ENCODE data around the gene ZNF462. TPM values are rescaled to one million over a fixed set of nuclear protein-coding genes. Genes with fewer than 3 reads are reported as not detected.

The ZNF462 gene
- total RNA-seq, 2 experiments from 2014 or later: 1.1 to 1.3 TPM

DNA sequence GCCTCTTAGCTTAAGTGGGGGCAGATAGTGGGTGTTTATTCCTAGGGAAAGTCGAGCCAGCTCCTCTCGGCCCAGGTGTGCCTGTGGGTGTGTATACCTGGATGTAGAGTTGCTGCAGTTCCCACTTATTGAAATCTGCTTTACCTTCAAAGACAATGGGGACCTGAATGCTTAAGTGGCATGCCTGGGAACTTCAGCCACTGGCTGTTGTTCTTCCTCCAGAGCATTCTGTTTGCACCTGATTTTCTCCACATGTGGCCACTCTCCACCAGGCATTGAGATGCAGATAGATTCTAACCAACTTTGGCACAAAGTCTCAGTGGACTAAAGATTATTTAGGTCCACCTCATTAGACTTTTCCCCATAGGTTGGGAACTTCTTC lies 186.8 kb downstream of the ZNF462 start:
- H3K4me3 Mint-ChIP-seq: no peak overlapping the region
- ChIA-PET CTCF (no interaction called here), POLR2A (no interaction called here)
- H3K27me3 Mint-ChIP-seq: no peaks in the 10 kb centered on the region
- no peaks in the 10 kb centered on the region for H3K36me3 Mint-ChIP-seq (ENCODE audit: low read depth)
- ATAC-seq (ENCODE audit: poor library complexity): no peak
- Histone ChIP-seq H3K4me1 (ENCODE audit: insufficient read depth, low read length) (no peaks in the 10 kb centered on the region), H3K36me3 (ENCODE audit: insufficient read depth, low read length) (no peaks in the 10 kb centered on the region), H3K9me3 (ENCODE audit: control insufficient read depth in 1 of 2, insufficient read depth in 1 of 2, low read length in 2 of 2) (peaks cover 0 to 3% of the 10 kb centered on the region in 2 experiments), H3K4me3 (ENCODE audit: low read length) (no peak overlapping the region), H3K27ac (ENCODE audit: low read depth in 1 of 2, low read length in 2 of 2) (no peak overlapping the region), H3K27me3 (ENCODE audit: control insufficient read depth in 1 of 2, insufficient read depth in 2 of 2, low read length in 2 of 2) (peaks cover 0 to 3% of the 10 kb centered on the region in 2 experiments)
- TF ChIP-seq CTCF (IDR thresholded peaks at IDR 0.05): no peak
- DNase-seq: no peak
- no peaks in the 10 kb centered on the region for H3K9me3 Mint-ChIP-seq
- H3K27ac Mint-ChIP-seq: no peak overlapping the region
- no peaks in the 10 kb centered on the region for H3K4me1 Mint-ChIP-seq (ENCODE audit: low read depth)
- intact Hi-C loops (cut with DNase I, micrococcal nuclease): no loop called here

DNA sequence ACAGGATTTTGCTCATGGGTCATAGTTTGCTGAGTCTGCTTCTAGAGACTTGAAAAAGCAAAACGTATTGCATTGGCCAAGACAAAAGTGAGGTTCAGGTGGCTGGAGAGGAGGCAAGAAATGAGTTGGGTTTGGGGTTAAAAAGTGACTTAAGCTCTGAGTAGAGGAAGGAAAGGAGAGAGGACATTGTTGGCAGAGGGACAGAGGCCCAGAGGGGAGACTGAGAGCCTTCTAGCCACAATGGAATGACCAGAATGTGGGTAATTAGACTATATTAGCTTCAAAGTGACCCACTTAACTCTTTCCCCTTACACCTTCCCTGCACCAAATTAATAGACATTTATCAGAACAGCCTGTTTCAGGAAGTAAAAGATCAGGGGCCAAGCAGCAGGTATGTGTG lies 188.4 kb downstream of the ZNF462 start:
- Histone ChIP-seq H3K9me3 (ENCODE audit: control insufficient read depth in 1 of 2, insufficient read depth in 1 of 2, low read length in 2 of 2) (no peaks in the 10 kb centered on the region), H3K4me3 (ENCODE audit: low read length) (no peak overlapping the region), H3K27me3 (ENCODE audit: control insufficient read depth in 1 of 2, insufficient read depth in 2 of 2, low read length in 2 of 2) (peaks cover 0 to 3% of the 10 kb centered on the region in 2 experiments), H3K27ac (ENCODE audit: low read depth in 1 of 2, low read length in 2 of 2) (no peak overlapping the region), H3K36me3 (ENCODE audit: insufficient read depth, low read length) (no peaks in the 10 kb centered on the region), H3K4me1 (ENCODE audit: insufficient read depth, low read length) (no peaks in the 10 kb centered on the region)
- Mint-ChIP-seq H3K4me3 (no peak overlapping the region), H3K27me3 (no peaks in the 10 kb centered on the region), H3K36me3 (ENCODE audit: low read depth) (no peaks in the 10 kb centered on the region), H3K4me1 (ENCODE audit: low read depth) (no peaks in the 10 kb centered on the region), H3K9me3 (no peaks in the 10 kb centered on the region), H3K27ac (no peak overlapping the region)
- intact Hi-C loops (cut with DNase I, micrococcal nuclease): no loop called here
- TF ChIP-seq CTCF (IDR thresholded peaks at IDR 0.05): no peak
- CTCF ChIA-PET: no interaction called here
- POLR2A ChIA-PET: no interaction called here
- ATAC-seq (ENCODE audit: poor library complexity) (no peak), DNase-seq (no peak)

GRCh38 chr9:107054146-107054545 lies 191.2 kb downstream of the ZNF462 start:
- Histone ChIP-seq H3K27ac (ENCODE audit: low read depth in 1 of 2, low read length in 2 of 2) (no peak overlapping the region), H3K27me3 (ENCODE audit: control insufficient read depth in 1 of 2, insufficient read depth in 2 of 2, low read length in 2 of 2) (no peaks in the 10 kb centered on the region), H3K36me3 (ENCODE audit: insufficient read depth, low read length) (no peaks in the 10 kb centered on the region), H3K4me3 (ENCODE audit: low read length) (no peak overlapping the region), H3K9me3 (ENCODE audit: control insufficient read depth in 1 of 2, insufficient read depth in 1 of 2, low read length in 2 of 2) (no peaks in the 10 kb centered on the region), H3K4me1 (ENCODE audit: insufficient read depth, low read length) (no peaks in the 10 kb centered on the region)
- Mint-ChIP-seq H3K36me3 (ENCODE audit: low read depth) (no peaks in the 10 kb centered on the region), H3K9me3 (no peaks in the 10 kb centered on the region), H3K27me3 (no peaks in the 10 kb centered on the region), H3K4me3 (no peak overlapping the region), H3K27ac (no peak overlapping the region), H3K4me1 (ENCODE audit: low read depth) (no peaks in the 10 kb centered on the region)
- DNase-seq: no peak
- TF ChIP-seq CTCF (IDR thresholded peaks at IDR 0.05): no peak
- ATAC-seq (ENCODE audit: poor library complexity): no peak
- POLR2A ChIA-PET: no interaction called here
- intact Hi-C loops (cut with DNase I, micrococcal nuclease): no loop called here
- CTCF ChIA-PET: no interaction called here
